Suprapubic skin (tissue), 4 donors: ENCODE measurements around the gene ZFR2.

ENCODE experiments used
- CTCF ChIP-seq, 2 donors: fragments of 200-600 bp in 1 of 2; fragments of 450-650 bp in 1 of 2; sonication (generic) in 1 of 2; IDR thresholded peaks; one replicate each; pipeline ENCODE4 v1.5.1; 2016 to 2019; ENCODE audit warnings: antibody characterized with exemption in 2 of 2, mild to moderate bottlenecking in 1 of 2, moderate library complexity in 1 of 2
- EP300 ChIP-seq: sonication (generic); formaldehyde crosslinking; IDR thresholded peaks from one replicate; pipeline ENCODE4 v1.6.1; 2017; ENCODE audit warnings: antibody characterized with exemption
- POLR2A ChIP-seq, 2 donors: fragments of 450-650 bp; IDR thresholded peaks; one replicate each; pipeline ENCODE4 v1.6.1; 2017; ENCODE audit warnings: antibody characterized with exemption in 2 of 2, mild to moderate bottlenecking in 2 of 2, moderate library complexity in 2 of 2
- POLR2AphosphoS5 ChIP-seq, 3 donors: sonication (generic); formaldehyde crosslinking; IDR thresholded peaks; one replicate each; pipeline ENCODE4 v1.6.1; 2017; ENCODE audit warnings: antibody characterized with exemption in 3 of 3

- no peak for TF ChIP-seq CTCF (IDR thresholded peaks at IDR 0.05)
- no peak for TF ChIP-seq POLR2AphosphoS5 (IDR thresholded peaks at IDR 0.05)
- TF ChIP-seq POLR2A (IDR thresholded peaks at IDR 0.05) = no peak
- no peak for TF ChIP-seq EP300
These were observed 8.3 kb downstream of the ZFR2 start for GRCh38 chr19:3860499-3860898.
